Hematopoietic multipotent progenitor cell treated with erythropoietin and hydrocortisone succinate and interleukin-3 and kit ligand, for 4 days (in vitro differentiated cells): Measurements from ENCODE around the gene CCR4.
"Not testable (repeated sequence)": the region's sequence is repeated elsewhere in the genome, so short reads cannot be mapped to it uniquely, and the experiment has no call there.

Experiments used
- DNase-seq: peaks from one replicate; pipeline ENCODE4 v3.0.0-alpha.2; 2015

The CCR4 gene

DNA sequence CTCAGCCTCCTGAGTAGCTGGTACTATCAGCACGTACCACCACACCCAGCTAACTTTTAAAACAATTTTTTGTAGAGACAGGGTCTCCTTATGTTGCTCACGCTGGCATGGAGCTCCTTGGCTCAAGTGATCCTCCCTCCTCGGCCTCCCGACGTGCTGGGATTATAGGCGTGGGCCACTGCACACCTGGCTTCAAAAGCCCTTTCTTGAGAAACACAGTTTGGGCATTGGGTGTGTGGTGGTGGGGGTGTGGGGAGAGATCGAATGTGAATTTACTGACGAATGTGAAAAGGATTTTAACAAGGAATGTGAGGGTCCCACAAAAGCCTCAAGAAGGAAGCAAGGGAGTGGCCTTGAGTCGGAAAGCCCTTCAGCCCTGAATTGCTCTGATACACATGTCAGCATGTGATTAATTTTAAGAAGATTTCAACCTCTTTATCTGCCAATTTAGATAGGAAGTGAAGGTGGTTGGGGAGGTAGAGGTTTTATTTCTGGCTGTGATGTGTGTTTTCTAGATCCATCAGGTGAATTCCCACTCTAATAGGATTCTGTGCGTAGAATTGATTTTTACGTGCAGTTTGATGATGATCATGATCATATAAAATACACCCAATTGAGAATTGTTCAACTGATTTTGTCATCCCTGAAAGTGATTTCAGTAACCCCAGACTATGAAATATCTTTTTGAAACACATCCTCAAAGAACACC, 1.1 kb downstream of the CCR4 start:
- DNase-seq = no peak

- DNase-seq = no peak
Observed at GRCh38 chr3:32954506-32954905, 3.1 kb downstream of the CCR4 start.

GRCh38 chr3:32956750-32957570, 5.5 kb downstream of the CCR4 start:
- no peak for DNase-seq

- no peak for DNase-seq
Observed at GRCh38 chr3:32958509-32958908, 7.1 kb downstream of the CCR4 start.

DNA sequence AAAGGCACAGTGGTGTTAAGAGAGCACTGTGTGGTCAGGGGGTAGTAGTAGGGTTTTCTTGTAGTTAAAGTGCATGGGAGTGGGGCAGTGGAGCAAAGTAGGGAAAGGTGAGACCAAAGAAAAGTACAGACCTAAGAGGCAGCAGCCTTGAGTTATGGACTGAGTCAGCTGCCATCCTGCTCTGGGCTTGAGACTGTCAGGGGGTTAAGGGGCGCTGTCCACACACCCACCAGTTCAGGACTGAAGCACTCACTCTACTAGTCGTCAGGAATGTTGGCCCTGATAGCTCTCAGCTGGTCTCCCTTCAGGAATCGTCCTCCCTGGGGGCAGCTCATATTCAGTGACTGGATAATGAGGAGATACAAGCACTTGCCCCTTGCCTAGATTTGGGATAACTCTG, 7.9 kb downstream of the CCR4 start:
- no peak for DNase-seq

DNA sequence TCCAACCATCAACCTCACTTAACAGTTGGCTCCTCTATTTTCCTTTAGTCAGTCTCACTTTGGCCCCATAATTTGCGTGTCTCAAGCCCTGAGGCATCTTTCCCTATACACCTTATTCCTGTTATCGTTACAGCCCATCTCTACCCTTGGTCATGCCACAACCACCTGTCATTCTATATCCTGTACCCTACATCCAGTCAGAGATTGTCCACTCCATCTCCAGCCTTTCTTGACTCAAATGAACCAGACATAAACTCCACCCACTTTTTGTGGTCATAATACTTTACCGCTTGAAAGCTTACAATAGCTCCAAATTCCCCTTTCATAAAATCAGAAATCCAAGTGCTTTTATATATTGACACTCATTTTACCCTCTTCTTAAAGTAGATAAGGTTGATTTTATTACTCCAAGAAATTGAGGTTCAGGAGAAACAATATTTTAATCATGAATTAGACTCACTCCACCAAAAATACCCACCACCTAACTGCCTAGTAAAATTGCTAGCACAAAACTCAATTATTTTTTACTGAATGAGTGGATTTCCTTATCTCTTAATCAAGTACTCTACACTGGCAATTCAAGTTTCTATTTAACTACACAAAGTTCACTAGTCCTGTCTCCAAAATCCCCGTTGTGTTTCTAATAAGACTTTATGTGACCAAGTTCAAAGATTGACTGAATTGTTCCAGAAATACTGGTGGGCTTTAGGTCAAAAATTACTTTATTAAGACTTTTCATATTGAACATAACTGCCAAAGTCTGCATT, 9.1 kb downstream of the CCR4 start:
- DNase-seq = peak; percentile 27

GRCh38 chr3:32961189-32961715, 9.8 kb downstream of the CCR4 start:
- no peak for DNase-seq

- DNase-seq = no peak
Observed at GRCh38 chr3:32963871-32964270, 12.4 kb downstream of the CCR4 start.

DNA sequence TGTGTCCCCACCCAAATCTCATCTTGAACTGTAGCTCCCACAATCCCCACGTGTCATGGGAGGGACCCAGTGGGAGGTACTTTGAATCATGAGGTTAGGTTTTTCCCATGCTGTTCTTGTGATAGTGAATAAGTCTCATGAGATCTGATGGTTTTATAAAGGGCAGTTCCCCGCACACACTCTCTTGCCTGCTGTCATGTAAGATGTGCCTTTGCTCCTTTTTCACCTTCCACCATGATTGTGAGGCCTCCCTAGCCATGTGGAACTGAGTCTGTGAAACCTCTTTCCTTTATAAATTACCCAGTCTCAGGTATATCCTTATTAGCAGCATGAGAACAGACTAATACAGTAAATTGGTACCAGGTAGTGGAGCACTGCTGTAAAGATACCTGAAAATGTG, 13.3 kb downstream of the CCR4 start:
- not testable (repeated sequence) for DNase-seq

- not testable (repeated sequence) for DNase-seq
Observed at GRCh38 chr3:32965617-32966213, 14.3 kb downstream of the CCR4 start.

DNA sequence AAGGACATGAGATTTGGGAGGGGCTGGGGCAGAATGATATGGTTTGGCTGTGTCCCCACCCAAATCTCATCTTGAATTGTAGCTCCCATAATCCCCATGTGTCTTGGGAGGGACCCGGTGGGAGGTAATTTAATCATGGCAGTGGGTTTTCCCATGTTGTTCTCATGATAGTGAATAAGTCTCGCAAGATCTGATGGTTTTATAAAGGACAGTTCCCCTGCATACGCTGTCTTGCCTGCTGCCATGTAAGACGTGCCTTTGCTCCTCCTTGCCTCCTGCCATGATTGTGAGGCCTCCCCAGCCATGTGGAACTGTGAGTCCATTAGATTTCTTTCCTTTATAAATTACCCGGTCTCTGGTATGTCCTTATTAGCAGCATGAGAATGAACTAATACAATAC, 15.2 kb downstream of the CCR4 start:
- DNase-seq = not testable (repeated sequence)

DNA sequence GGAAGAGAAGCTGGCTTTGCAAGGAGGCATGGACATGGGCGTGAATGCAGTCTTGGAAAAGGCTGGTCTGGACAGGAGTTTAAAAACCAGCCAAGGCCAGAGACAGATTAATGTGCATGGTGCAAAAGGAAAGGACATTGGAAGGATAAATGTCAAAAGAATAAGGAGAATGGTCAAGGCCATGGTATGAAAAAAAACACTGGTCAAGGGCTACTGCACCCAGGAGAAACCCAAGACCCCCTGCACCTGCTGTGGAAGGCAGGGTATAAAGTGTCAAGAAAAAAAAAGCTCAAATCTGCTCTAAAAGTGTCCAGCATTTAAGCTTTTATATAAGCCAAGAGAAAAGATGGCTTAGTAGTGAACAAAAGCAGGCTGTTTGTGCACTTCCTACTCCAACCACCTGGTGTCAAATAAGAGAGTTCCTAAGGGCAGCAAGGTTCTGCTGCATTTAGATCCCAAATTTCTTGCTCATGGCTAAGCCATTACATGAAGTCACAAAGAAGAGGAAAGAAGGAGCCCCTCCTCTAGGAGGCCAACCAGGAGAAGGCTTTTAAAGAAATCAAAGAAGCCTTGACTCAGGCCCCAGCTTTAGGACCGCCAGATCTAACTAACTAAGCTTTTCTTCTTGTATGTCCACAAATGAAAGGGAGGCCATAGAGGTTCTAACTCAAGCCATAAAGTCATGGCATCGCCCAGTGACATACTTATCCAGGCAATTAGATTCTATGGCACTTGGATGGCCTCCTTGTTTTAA, 16.9 kb downstream of the CCR4 start:
- DNase-seq = no peak

DNA sequence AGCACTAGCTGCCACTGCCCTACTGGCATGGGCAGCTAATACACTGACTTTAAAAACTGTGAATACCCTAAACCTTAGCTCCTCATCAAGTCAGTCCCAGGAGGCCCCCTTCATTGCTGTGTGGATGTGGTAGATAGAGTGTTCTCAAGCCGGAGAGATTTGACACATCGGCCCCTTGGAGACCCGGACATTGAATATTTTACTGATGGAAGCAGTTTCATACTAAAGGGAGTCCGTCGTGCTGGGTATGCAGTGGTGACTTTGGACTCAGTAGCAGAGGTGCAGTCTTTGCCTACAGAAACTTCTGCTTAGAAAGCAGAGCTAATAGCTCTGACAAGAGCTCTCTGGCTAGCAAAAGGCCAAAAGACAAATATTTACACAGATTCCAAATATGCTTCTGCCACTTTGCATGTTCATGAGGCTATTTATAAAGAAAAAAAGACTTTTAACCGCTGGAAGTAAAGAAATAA, 17.5 kb downstream of the CCR4 start:
- DNase-seq = no peak

GRCh38 chr3:32969656-32970055, 18.2 kb downstream of the CCR4 start:
- no peak for DNase-seq

DNA sequence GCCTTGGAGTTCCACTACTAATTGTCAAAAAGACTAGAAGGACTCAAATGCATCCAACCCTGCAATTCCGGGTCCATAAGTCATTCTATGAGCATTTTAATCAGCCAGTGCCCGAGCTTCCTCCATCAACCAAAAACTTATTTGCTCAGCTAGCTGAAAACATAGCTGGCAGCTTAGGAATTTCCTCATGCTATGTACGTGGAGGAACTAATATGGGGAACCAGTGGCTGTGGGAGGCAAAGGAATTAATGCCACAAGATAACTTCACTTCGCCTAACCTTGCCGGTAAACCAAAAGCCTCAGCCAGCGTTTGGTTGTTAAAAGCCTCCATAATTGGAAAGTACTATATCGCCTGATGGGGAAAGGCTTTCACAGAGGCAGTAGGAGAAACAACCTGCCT, 19.8 kb downstream of the CCR4 start:
- DNase-seq = not testable (repeated sequence)

DNA sequence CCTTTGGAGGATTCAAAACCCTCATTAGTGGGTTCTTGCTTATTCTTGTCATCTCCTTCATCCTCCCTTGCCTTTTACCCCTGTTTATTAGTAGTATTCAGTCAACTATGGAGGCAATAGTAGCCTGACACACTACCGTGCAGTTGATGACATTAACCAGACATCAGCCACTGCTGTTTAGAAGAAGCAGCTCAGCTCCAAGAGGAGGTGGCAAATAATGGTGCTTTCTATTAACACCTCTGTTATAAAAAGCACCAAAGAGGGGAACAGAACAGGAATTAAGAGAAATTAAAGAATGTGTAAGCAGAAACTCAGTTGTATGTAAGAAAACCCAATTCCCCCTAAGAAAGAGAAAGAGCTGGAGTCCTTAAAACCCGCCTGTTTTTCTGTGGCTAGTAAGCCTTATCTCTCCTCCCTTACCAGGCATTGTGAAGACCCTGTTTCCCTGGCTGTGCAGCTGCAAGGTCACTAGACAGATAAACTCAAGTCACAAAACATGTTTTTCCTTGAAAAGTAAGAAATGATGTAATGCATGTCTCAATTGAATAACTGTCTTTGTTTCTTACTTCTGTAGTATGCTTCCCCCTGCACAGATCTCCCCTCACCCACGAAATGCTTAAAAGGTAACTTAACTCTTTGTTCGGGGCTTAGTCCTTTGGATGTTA, 21.2 kb downstream of the CCR4 start:
- peak; percentile 94 for DNase-seq

- DNase-seq = peak; percentile 59
Observed at GRCh38 chr3:32973982-32974381, 22.5 kb downstream of the CCR4 start.

DNA sequence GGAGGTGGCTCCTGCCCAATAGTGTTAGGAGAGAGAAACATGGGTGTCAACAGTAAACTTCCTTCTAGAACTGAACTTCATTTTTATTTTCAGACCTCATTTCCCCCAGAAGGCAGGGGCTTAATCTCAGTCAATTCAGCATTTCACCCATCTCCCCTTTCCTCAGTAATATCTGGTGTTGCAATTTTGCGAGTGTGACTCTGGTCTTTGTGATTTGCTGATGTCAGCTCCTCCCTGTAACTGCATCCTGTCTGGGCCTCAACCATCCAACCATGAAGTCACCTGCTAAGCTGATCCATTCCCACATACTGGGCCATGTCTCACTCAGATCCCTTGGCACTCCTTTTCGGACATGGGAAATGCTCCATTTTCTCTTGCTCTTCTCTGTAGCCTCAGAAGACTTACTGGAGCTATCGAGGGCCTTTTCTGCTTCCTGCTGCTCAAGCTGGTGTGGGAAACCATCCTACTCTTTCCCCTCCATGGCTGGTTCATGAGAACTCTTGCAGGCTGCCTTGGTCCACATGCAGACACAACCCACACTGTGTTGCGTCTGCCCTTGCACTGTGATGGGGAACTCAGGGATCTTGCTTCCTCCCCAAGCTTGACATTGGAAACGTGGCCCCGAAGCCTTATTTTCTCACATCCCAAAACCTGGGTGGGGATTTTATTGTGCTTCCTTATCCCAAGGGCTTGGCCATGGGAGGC, 24.6 kb downstream of the CCR4 start:
- DNase-seq = no peak

DNA sequence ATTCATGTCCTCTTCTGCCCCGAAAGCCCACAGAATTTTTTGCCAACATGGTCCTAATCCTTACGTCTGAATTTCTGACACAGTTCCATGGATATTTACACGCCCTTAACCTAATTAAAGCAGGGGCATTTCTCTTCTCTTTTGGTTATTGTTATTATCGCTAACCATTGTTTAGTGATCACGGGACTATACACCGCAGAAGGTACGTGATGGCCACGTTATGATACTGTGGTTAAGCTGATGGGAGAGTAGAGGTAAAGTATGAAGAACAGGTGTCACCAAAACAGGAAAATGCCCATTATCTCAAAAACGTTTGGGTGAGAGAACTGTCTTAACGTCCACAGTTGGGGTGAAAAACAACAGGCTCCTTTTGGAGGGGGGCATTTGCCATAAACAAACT, 26.4 kb downstream of the CCR4 start:
- DNase-seq = no peak

- no peak for DNase-seq
Observed at GRCh38 chr3:32978331-32978730, 26.9 kb downstream of the CCR4 start.

GRCh38 chr3:32983124-32983523, 31.7 kb downstream of the CCR4 start:
- no peak for DNase-seq
